HG02970 (cell line): ENCODE measurements around the gene KIF3C.
"Not testable (repeated sequence)": the region's sequence is repeated elsewhere in the genome, so short reads cannot be mapped to it uniquely, and the experiment has no call there.

ENCODE experiments used
- ATAC-seq: cut with Tn5 transposase; IDR thresholded peaks from one replicate; pipeline ENCODE4 v1.9.1; 2021; ENCODE audit warnings: mild to moderate bottlenecking, moderate library complexity, moderate number of reproducible peaks; ENCODE audit not compliant: unreplicated experiment, low FRiP score

The KIF3C gene

GRCh38 chr2:25920786-25921415 lies 61.4 kb downstream of the KIF3C start:
- ATAC-seq, result no peak

GRCh38 chr2:25920336-25920735 lies 62.0 kb downstream of the KIF3C start:
- ATAC-seq, result no peak

- no peak for ATAC-seq
Measured at GRCh38 chr2:25917832-25918231, 64.5 kb downstream of the KIF3C start.

- not testable (repeated sequence) for ATAC-seq
Measured at GRCh38 chr2:25917411-25917810, 64.9 kb downstream of the KIF3C start.

GRCh38 chr2:25915944-25916772 lies 66.1 kb downstream of the KIF3C start:
- ATAC-seq, result not testable (repeated sequence)

- not testable (repeated sequence) for ATAC-seq
Measured at GRCh38 chr2:25915411-25915810, 66.9 kb downstream of the KIF3C start.

GRCh38 chr2:25913696-25913973 lies 68.7 kb downstream of the KIF3C start:
- not testable (repeated sequence) for ATAC-seq

- no peak for ATAC-seq
Measured at GRCh38 chr2:25912851-25913695, 69.2 kb downstream of the KIF3C start.

- not testable (repeated sequence) for ATAC-seq
Measured at GRCh38 chr2:25909574-25909973, 72.7 kb downstream of the KIF3C start.

- ATAC-seq, result no peak
Measured at GRCh38 chr2:25905126-25905525, 77.2 kb downstream of the KIF3C start.

- ATAC-seq, result no peak
Measured at GRCh38 chr2:25903216-25903776, 79.0 kb downstream of the KIF3C start.

GRCh38 chr2:25899404-25899970 lies 82.8 kb downstream of the KIF3C start:
- no peak for ATAC-seq

GRCh38 chr2:25897506-25897905 lies 84.8 kb downstream of the KIF3C start:
- ATAC-seq, result no peak

- not testable (repeated sequence) for ATAC-seq
Measured at GRCh38 chr2:25896308-25896707, 86.0 kb downstream of the KIF3C start.

GRCh38 chr2:25895610-25896009 lies 86.7 kb downstream of the KIF3C start:
- no peak for ATAC-seq

- ATAC-seq, result no peak
Measured at GRCh38 chr2:25895018-25895417, 87.3 kb downstream of the KIF3C start.

GRCh38 chr2:25894135-25894830 lies 88.0 kb downstream of the KIF3C start:
- no peak for ATAC-seq

GRCh38 chr2:25891672-25892071 lies 90.6 kb downstream of the KIF3C start:
- ATAC-seq, result no peak

- no peak for ATAC-seq
Measured at GRCh38 chr2:25887624-25888242, 94.6 kb downstream of the KIF3C start.

- no peak for ATAC-seq
Measured at GRCh38 chr2:25885933-25886332, 96.4 kb downstream of the KIF3C start.
